Transverse colon (tissue), 4 donors: ENCODE results near the gene ZNF768. TPM values are rescaled to one million over a fixed set of nuclear protein-coding genes. Genes with fewer than 3 reads are reported as not detected.
"Not testable (repeated sequence)": the region's sequence is repeated elsewhere in the genome, so short reads cannot be mapped to it uniquely, and the experiment has no call there.

Experiments
- DNase-seq: peaks from one replicate; pipeline ENCODE4 v3.0.0-alpha.2; 2019
- H3K27ac ChIP-seq, 4 donors: fragments of 200-600 bp; sonication (generic); 2 replicates each; pipeline ENCODE4 v1.5.1; 2016 to 2018; ENCODE audit warnings: inconsistent platforms in 4 of 4
- H3K27me3 ChIP-seq: fragments of 200-600 bp; sonication (generic); 2 replicates; pipeline ENCODE4 v1.5.1; 2017; ENCODE audit warnings: inconsistent platforms
- H3K36me3 ChIP-seq, 4 donors: fragments of 200-600 bp; sonication (generic); 2 replicates each; pipeline ENCODE4 v1.5.1; 2017 to 2019; ENCODE audit warnings: inconsistent platforms in 4 of 4
- H3K4me1 ChIP-seq, 4 donors: fragments of 200-600 bp; sonication (generic); 2 replicates each; pipeline ENCODE4 v1.5.1; 2017 to 2020; ENCODE audit warnings: inconsistent platforms in 4 of 4
- H3K4me3 ChIP-seq, 4 donors: fragments of 200-600 bp; sonication (generic); 1 replicate in 1 of 4; 2 replicates in 3 of 4; pipeline versions ENCODE4 v1.5.1 to v1.6.1; 2017 to 2019; ENCODE audit warnings: inconsistent platforms in 4 of 4
- H3K9me3 ChIP-seq, 2 donors: fragments of 200-600 bp; sonication (generic); 2 replicates each; pipeline ENCODE4 v1.5.1; 2017 to 2019; ENCODE audit warnings: inconsistent platforms in 2 of 2
- CTCF ChIP-seq, 5 experiments: fragments of 200-600 bp in 3 of 5; fragments of 450-650 bp in 2 of 5; sonication (generic) in 3 of 5; IDR thresholded peaks; 1 replicate in 2 of 5; 2 replicates in 3 of 5; pipeline ENCODE4 v1.5.1; 2016 to 2017; ENCODE audit warnings: antibody characterized with exemption in 5 of 5, inconsistent platforms in 3 of 5, mild to moderate bottlenecking in 2 of 5, moderate library complexity in 1 of 5
- EP300 ChIP-seq: sonication (generic); formaldehyde crosslinking; IDR thresholded peaks from one replicate; pipeline ENCODE4 v1.6.1; 2017; ENCODE audit warnings: antibody characterized with exemption, low read depth
- POLR2A ChIP-seq: fragments of 450-650 bp; IDR thresholded peaks from one replicate; pipeline ENCODE4 v1.6.1; 2016; ENCODE audit warnings: antibody characterized with exemption, mild to moderate bottlenecking, moderate library complexity
- POLR2AphosphoS5 ChIP-seq, 3 donors: sonication (generic); formaldehyde crosslinking; IDR thresholded peaks; one replicate each; pipeline ENCODE4 v1.6.1; 2016; ENCODE audit warnings: antibody characterized with exemption in 3 of 3
- WGBS, 2 donors: methylation state at CpG; one replicate each; pipeline ENCODE4 v1.1.5; 2018; ENCODE audit warnings: low coverage in 1 of 2; 5-methylcytosine and 5-hydroxymethylcytosine counted together
- in situ Hi-C, 4 donors: fragments of 200-750 bp; cut with MboI; loops; one replicate each; pipeline versions ENCODE4 v1.15.0 to v1.15.1; 2017; ENCODE audit warnings: low sequenced_read_pairs in 3 of 4, low pct_ligation_motif_present in 1 of 4, low pct_unique_long_range_greater_than_20kb in 1 of 4
- intact Hi-C: fragments of 100-400 bp; cut with DNase I; formaldehyde crosslinking; loops from one replicate; pipeline ENCODE4 v1.15.1; 2023; ENCODE audit warnings: low total_unique reads
- total RNA-seq, 4 donors: library from RNA; depleted of rRNA; stranded (reverse); fragments of >200 nt; gene quantifications; one replicate each; pipeline ENCODE4 v1.1.0, GENCODE V29; 2016

The ZNF768 gene
- total RNA-seq, 4 donors from 2014 or later = 54.7 to 116 (median 74.9) TPM

GRCh38 chr16:30524575-30525568 is 1.5 kb downstream of the ZNF768 start:
- 93% methylated on average over 48 of the region's 60 CpGs; no CpG with 5 or more reads in 1 of the 2 donors for WGBS, 2 donors
- H3K27ac ChIP-seq = peak overlapping the region in 2 of 4 donors; percentile 97 to 99
- H3K4me1 ChIP-seq = peaks cover 14 to 39% (median 20%) of the 10 kb centered on the region in 4 donors
- no peak overlapping the region for H3K4me3 ChIP-seq
- TF ChIP-seq POLR2AphosphoS5 (IDR thresholded peaks at IDR 0.05) = no peak
- TF ChIP-seq POLR2A = no peak
- TF ChIP-seq CTCF (IDR thresholded peaks at IDR 0.05) = no peak
- no peak for TF ChIP-seq EP300
- intact Hi-C loops (loop anchor here (10.0 kb wide), 1 partner anchor 80 kb away; the partner anchor contains the start of gene SEPHS2), in situ Hi-C loops (loop anchor here in 2 of 4 donors (10.0 kb wide), 2 partner anchors 80 to 90 kb away; partner anchors contain the start of genes DCTPP1 (in 1 of the 2) and SEPHS2 (in 1 of the 2))
- H3K27me3 ChIP-seq = no peaks in the 10 kb centered on the region
- no peaks in the 10 kb centered on the region for H3K36me3 ChIP-seq
- DNase-seq = no peak
- H3K9me3 ChIP-seq = no peaks in the 10 kb centered on the region

- no peak for DNase-seq
- 80% methylated on average over 10 to 26 of the region's 26 CpGs for WGBS, 2 donors
- H3K36me3 ChIP-seq = no peaks in the 10 kb centered on the region
- H3K9me3 ChIP-seq = no peaks in the 10 kb centered on the region
- in situ Hi-C loops = loop anchor here in 2 of 4 donors (10.0 kb wide), 2 partner anchors 79 to 89 kb away; partner anchors contain the start of genes DCTPP1 (in 1 of the 2) and SEPHS2 (in 1 of the 2)
- H3K27me3 ChIP-seq = no peaks in the 10 kb centered on the region
- intact Hi-C loops = loop anchor here (10.0 kb wide), 1 partner anchor 79 kb away; the partner anchor contains the start of gene SEPHS2
- peaks cover 14 to 39% (median 20%) of the 10 kb centered on the region in 4 donors for H3K4me1 ChIP-seq
- no peak overlapping the region for H3K27ac ChIP-seq
- H3K4me3 ChIP-seq = no peak overlapping the region
- TF ChIP-seq EP300 = no peak
- no peak for TF ChIP-seq CTCF (IDR thresholded peaks at IDR 0.05)
- TF ChIP-seq POLR2AphosphoS5 (IDR thresholded peaks at IDR 0.05) = no peak
- no peak for TF ChIP-seq POLR2A
Observed at GRCh38 chr16:30523768-30524574, 2.4 kb downstream of the ZNF768 start.

- Histone ChIP-seq H3K27ac (peak overlapping the region; percentile 7 to 23 (median 18)), H3K4me1 (peaks cover 8 to 33% (median 13%) of the 10 kb centered on the region in 4 donors)
- DNase-seq, H3K9me3 ChIP-seq, H3K27me3 ChIP-seq, H3K36me3 ChIP-seq, H3K4me3 ChIP-seq: not testable (repeated sequence)
- 53 to 79% methylated on average over 4 to 12 of the region's 12 CpGs for WGBS, 2 donors
- intact Hi-C loops = loop anchor here (10.0 kb wide), 1 partner anchor 78 kb away; the partner anchor contains the start of gene SEPHS2
- in situ Hi-C loops = loop anchor here in 2 of 4 donors (10.0 kb wide), 2 partner anchors 78 to 88 kb away; partner anchors contain the start of genes DCTPP1 (in 1 of the 2) and SEPHS2 (in 1 of the 2)
Observed at GRCh38 chr16:30522702-30523463, 3.5 kb downstream of the ZNF768 start.
